HL-60 (cell line): ENCODE data around the gene KIR2DL3.

Experiments used
- DNase-seq, 2 experiments: peaks; one replicate each; pipeline ENCODE4 v3.0.0-alpha.2; 2010 to 2020; ENCODE audit warnings: low read depth in 1 of 2, low spot score in 1 of 2
- H3K27ac ChIP-seq: fragments of 250-450 bp; sonication (Bioruptor Pico); replicated peaks from 2 replicates; pipeline ENCODE4 v1.5.1; 2020; ENCODE audit warnings: mild to moderate bottlenecking, moderate library complexity
- H3K27me3 ChIP-seq: fragments of 250-450 bp; sonication (Bioruptor Pico); 2 replicates; pipeline ENCODE4 v1.5.1; 2021; ENCODE audit warnings: mild to moderate bottlenecking, moderate library complexity; ENCODE audit not compliant: insufficient read depth, poor library complexity, severe bottlenecking
- H3K4me3 ChIP-seq: replicated peaks from 2 replicates; pipeline ENCODE4 v1.5.1; 2011; ENCODE audit warnings: mild to moderate bottlenecking, control low read depth, low read length; ENCODE audit not compliant: insufficient read depth
- CTCF ChIP-seq: IDR thresholded peaks from one replicate; pipeline ENCODE4 v1.5.1; 2011; ENCODE audit warnings: low read length, control low read depth, inconsistent platforms; ENCODE audit not compliant: insufficient read depth
- GABPA ChIP-seq: IDR thresholded peaks from 2 replicates; pipeline ENCODE4 v1.6.1; 2012; ENCODE audit warnings: low read depth
- POLR2AphosphoS5 ChIP-seq: IDR thresholded peaks from 2 replicates; pipeline ENCODE4 v1.6.1; 2012; ENCODE audit warnings: low read depth
- REST ChIP-seq: IDR thresholded peaks from 2 replicates; pipeline ENCODE4 v1.6.1; 2012; ENCODE audit warnings: low read depth; ENCODE audit not compliant: insufficient replicate concordance
- SPI1 ChIP-seq: IDR thresholded peaks from 2 replicates; pipeline ENCODE4 v1.6.1; 2012; ENCODE audit warnings: low read depth, mild to moderate bottlenecking, borderline replicate concordance

The KIR2DL3 gene

GRCh38 chr19:54795758-54796157, 57.4 kb downstream of the KIR2DL3 start:
- no peaks in the 10 kb centered on the region for H3K27me3 ChIP-seq
- peak; percentile 42 to 63 for DNase-seq
- H3K27ac ChIP-seq = peak overlapping the region; percentile 20

More at GRCh38 chr19:54795758-54796157, 57.4 kb downstream of the KIR2DL3 start:
- TF ChIP-seq GABPA (no peak), REST (no peak), CTCF (no peak), POLR2AphosphoS5 (no peak), SPI1 (peak; percentile 64; the same call in 1 of the 2 replicates)
- H3K4me3 ChIP-seq = no peak overlapping the region
